ENCODE data around the gene PCDH19. TPM values are rescaled to one million over a fixed set of nuclear protein-coding genes. Genes with fewer than 3 reads are reported as not detected.

The PCDH19 gene
- total and polyA plus RNA-seq, 10 of the 15 experiments (the other 5 are each of a cell fraction or from before 2014, with no cell fraction given), result 0.01 TPM; not detected in 9

DNA sequence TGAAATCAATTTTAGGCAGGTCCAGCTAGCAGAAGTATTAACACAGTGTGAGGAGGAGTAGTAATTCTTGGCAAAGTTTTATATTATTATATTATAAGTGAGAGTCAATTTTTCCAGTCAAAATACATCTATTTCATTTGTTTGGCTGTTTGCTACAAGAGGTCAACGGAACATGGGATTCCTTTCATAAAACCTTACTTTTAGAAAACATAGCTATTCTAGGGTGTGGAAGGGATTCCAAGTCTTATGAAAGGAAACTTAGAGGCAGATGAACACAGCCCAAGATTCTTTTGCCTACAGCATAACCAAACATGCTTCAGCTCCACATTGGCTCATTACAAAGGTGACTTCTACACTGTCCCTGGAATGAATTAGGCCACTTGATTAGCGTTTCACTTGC is 29.9 kb upstream of the PCDH19 start:
- Histone ChIP-seq H3K27ac (ENCODE audit: control insufficient read depth, insufficient read depth) (no peak overlapping the region), H3K27me3 (replicated peaks in 1 of 2; ENCODE audit: control insufficient read depth in 2 of 2, insufficient read depth in 2 of 2, low read length in 1 of 2) (no peaks in the 10 kb centered on the region), H3K9me3 (replicated peaks; ENCODE audit: control insufficient read depth, insufficient read depth, low read length) (no peaks in the 10 kb centered on the region), H2AFZ (ENCODE audit: control insufficient read depth, low read depth, low read length) (no peak overlapping the region), H3K4me1 (ENCODE audit: control insufficient read depth, insufficient read depth, low read length) (no peaks in the 10 kb centered on the region), H3K9ac (ENCODE audit: control insufficient read depth, insufficient read depth, low read length) (no peak overlapping the region), H3K36me3 (ENCODE audit: control insufficient read depth in 2 of 2, insufficient read depth in 2 of 2, low read length in 1 of 2) (no peaks in the 10 kb centered on the region), H3K4me2 (ENCODE audit: control insufficient read depth, insufficient read depth) (no peak overlapping the region), H3K79me2 (ENCODE audit: control insufficient read depth, insufficient read depth, low read length) (no peaks in the 10 kb centered on the region), H4K20me1 (ENCODE audit: control insufficient read depth, insufficient read depth) (no peaks in the 10 kb centered on the region), H3K4me3 (no peak overlapping the region)
- BruUV-seq (replicated peaks), result no TSS peak
- TF ChIP-seq, protein P1, sequence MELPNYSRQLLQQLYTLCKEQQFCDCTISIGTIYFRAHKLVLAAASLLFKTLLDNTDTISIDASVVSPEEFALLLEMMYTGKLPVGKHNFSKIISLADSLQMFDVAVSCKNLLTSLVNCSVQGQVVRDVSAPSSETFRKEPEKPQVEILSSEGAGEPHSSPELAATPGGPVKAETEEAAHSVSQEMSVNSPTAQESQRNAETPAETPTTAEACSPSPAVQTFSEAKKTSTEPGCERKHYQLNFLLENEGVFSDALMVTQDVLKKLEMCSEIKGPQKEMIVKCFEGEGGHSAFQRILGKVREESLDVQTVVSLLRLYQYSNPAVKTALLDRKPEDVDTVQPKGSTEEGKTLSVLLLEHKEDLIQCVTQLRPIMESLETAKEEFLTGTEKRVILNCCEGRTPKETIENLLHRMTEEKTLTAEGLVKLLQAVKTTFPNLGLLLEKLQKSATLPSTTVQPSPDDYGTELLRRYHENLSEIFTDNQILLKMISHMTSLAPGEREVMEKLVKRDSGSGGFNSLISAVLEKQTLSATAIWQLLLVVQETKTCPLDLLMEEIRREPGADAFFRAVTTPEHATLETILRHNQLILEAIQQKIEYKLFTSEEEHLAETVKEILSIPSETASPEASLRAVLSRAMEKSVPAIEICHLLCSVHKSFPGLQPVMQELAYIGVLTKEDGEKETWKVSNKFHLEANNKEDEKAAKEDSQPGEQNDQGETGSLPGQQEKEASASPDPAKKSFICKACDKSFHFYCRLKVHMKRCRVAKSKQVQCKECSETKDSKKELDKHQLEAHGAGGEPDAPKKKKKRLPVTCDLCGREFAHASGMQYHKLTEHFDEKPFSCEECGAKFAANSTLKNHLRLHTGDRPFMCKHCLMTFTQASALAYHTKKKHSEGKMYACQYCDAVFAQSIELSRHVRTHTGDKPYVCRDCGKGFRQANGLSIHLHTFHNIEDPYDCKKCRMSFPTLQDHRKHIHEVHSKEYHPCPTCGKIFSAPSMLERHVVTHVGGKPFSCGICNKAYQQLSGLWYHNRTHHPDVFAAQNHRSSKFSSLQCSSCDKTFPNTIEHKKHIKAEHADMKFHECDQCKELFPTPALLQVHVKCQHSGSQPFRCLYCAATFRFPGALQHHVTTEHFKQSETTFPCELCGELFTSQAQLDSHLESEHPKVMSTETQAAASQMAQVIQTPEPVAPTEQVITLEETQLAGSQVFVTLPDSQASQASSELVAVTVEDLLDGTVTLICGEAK (IDR thresholded peaks at IDR 0.05; ENCODE audit: borderline replicate concordance), result no peak
- TF ChIP-seq CBX5 (IDR thresholded peaks at IDR 0.05; ENCODE audit: low read depth), result no peak
- TF ChIP-seq RUNX3 (IDR thresholded peaks at IDR 0.05; ENCODE audit: low read length), result no peak
- TF ChIP-seq, protein P2, sequence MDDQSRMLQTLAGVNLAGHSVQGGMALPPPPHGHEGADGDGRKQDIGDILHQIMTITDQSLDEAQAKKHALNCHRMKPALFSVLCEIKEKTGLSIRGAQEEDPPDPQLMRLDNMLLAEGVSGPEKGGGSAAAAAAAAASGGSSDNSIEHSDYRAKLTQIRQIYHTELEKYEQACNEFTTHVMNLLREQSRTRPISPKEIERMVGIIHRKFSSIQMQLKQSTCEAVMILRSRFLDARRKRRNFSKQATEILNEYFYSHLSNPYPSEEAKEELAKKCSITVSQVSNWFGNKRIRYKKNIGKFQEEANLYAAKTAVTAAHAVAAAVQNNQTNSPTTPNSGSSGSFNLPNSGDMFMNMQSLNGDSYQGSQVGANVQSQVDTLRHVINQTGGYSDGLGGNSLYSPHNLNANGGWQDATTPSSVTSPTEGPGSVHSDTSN (IDR thresholded peaks at IDR 0.05; ENCODE audit: insufficient replicate concordance, low read depth, low read length), result no peak
- no peak for TF ChIP-seq NRF1 (conservative IDR thresholded peaks at IDR 0.05; ENCODE audit: low read depth, low read length)
- TF ChIP-seq MXI1 (IDR thresholded peaks at IDR 0.05; ENCODE audit: low read depth, low read length), result no peak
- TF ChIP-seq CHD4 (IDR thresholded peaks at IDR 0.05), result no peak
- TF ChIP-seq BACH1 (IDR thresholded peaks at IDR 0.05; ENCODE audit: borderline replicate concordance), result no peak
- TF ChIP-seq CBFB (IDR thresholded peaks at IDR 0.05; ENCODE audit: low read depth), result no peak
- TF ChIP-seq MTA2 (IDR thresholded peaks at IDR 0.05; ENCODE audit: low read depth), result no peak
- no peak for TF ChIP-seq EP300 (IDR thresholded peaks at IDR 0.05; ENCODE audit: borderline replicate concordance in 1 of 2, control insufficient read depth in 1 of 2, low read depth in 2 of 2, low read length in 2 of 2)
- no peak for TF ChIP-seq EGR1 (IDR thresholded peaks at IDR 0.05; ENCODE audit: borderline replicate concordance in 1 of 2, low read depth in 2 of 2, low read length in 2 of 2)
- TF ChIP-seq BRCA1 (IDR thresholded peaks at IDR 0.05; ENCODE audit: low read depth, low read length), result no peak
- TF ChIP-seq ZBED1 (IDR thresholded peaks at IDR 0.05; ENCODE audit: borderline replicate concordance), result no peak
- 32% methylated on average over 2 of the region's 2 CpGs for WGBS (ENCODE audit: insufficient coverage, insufficient replicate concordance, low lambda C conversion rate, missing lambda C conversion rate)
- DNase-seq (ENCODE audit: low read depth, low spot score) (no peak), ATAC-seq (no peak), FAIRE-seq (no peak)
- SMC1A ChIA-PET (ENCODE audit: uncharacterized antibody, unreplicated experiment), result interaction anchor here (0.6 to 0.7 kb wide), 2 partner anchors 15 to 38 kb away, joined by 3 read pairs; no protein-coding TSS in a partner anchor
- RAD21 ChIA-PET (ENCODE audit: unreplicated experiment), result no interaction called here
- intact Hi-C loops (cut with micrococcal nuclease; ENCODE audit: unreplicated experiment) (no loop called here), in situ Hi-C loops (cut with MboI) (no loop called here)
- CTCF ChIA-PET, result interaction anchor here (0.6 kb wide), 1 partner anchor 105 kb away, joined by 3 read pairs; no protein-coding TSS in a partner anchor
- POLR2A ChIA-PET, result no interaction called here

Measured in GM12878 (cell line).